ENCODE results near the gene OPRPN. TPM values are rescaled to one million over a fixed set of nuclear protein-coding genes. Genes with fewer than 3 reads are reported as not detected.

Gene OPRPN
- total RNA-seq, 1 donor from 2014 or later: not detected

DNA sequence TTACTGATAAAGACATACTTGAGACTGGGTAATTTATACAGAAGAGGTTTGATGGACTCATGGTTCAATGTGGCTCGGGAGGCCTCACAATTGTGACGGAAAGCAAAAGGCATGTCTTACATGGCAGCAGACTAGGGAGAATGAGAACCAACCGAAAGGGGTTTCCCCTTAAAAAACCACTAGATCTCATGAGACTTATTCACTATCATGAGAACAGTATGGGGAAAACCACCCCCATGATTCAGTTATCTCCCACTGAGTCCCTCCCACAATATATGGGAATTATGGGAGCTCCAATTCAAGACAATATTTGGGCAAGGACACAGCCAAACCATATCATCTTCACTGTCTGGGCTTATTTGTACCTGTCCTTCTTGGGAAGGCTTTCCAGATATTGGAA is 51.5 kb downstream of the OPRPN start:
- no peak overlapping the region for H3K4me3 Mint-ChIP-seq (ENCODE audit: unreplicated experiment)
- peaks cover 5% of the 10 kb centered on the region for H3K27me3 Mint-ChIP-seq (ENCODE audit: unreplicated experiment)
- H3K9me3 Mint-ChIP-seq (ENCODE audit: unreplicated experiment): peaks cover 17% of the 10 kb centered on the region

DNA sequence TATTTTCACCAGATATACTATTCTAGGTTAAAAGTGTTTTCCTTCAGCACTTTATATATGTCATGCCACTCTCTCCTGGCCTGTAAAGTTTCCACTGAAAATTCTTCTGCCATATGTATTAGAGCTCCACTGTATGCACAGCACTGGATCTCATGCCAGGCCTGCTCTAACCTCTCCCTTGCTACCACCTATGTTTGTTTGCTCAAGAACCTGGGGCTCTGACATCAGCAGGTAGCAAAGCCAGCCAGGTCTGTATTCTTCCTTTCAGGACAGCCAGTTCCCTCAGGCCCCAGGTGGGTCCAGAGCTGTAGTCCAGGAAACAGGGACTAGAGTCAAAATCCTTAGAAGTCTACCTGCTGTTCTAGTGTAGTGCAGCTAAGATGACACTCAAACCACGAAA is 55.2 kb downstream of the OPRPN start:
- no peaks in the 10 kb centered on the region for H3K4me1 Mint-ChIP-seq (ENCODE audit: unreplicated experiment)
- peaks cover 20% of the 10 kb centered on the region for H3K27me3 Mint-ChIP-seq (ENCODE audit: unreplicated experiment)
- H3K9me3 Mint-ChIP-seq (ENCODE audit: unreplicated experiment): peaks cover 17% of the 10 kb centered on the region
- no peak overlapping the region for H3K4me3 Mint-ChIP-seq (ENCODE audit: unreplicated experiment)
- TF ChIP-seq, protein P1, sequence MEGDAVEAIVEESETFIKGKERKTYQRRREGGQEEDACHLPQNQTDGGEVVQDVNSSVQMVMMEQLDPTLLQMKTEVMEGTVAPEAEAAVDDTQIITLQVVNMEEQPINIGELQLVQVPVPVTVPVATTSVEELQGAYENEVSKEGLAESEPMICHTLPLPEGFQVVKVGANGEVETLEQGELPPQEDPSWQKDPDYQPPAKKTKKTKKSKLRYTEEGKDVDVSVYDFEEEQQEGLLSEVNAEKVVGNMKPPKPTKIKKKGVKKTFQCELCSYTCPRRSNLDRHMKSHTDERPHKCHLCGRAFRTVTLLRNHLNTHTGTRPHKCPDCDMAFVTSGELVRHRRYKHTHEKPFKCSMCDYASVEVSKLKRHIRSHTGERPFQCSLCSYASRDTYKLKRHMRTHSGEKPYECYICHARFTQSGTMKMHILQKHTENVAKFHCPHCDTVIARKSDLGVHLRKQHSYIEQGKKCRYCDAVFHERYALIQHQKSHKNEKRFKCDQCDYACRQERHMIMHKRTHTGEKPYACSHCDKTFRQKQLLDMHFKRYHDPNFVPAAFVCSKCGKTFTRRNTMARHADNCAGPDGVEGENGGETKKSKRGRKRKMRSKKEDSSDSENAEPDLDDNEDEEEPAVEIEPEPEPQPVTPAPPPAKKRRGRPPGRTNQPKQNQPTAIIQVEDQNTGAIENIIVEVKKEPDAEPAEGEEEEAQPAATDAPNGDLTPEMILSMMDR (IDR thresholded peaks at IDR 0.05): no peak
- H3K36me3 Mint-ChIP-seq (ENCODE audit: unreplicated experiment): no peaks in the 10 kb centered on the region
- no peak for DNase-seq (ENCODE audit: extremely low spot score, unreplicated experiment)
- no peak overlapping the region for H3K27ac Mint-ChIP-seq (ENCODE audit: unreplicated experiment)

More for the DNA sequence above, 51.5 kb downstream of the OPRPN start:
- TF ChIP-seq, protein P1 (IDR thresholded peaks at IDR 0.05): no peak
- H3K4me1 Mint-ChIP-seq (ENCODE audit: unreplicated experiment): no peaks in the 10 kb centered on the region
- DNase-seq (ENCODE audit: extremely low spot score, unreplicated experiment): no peak
- H3K27ac Mint-ChIP-seq (ENCODE audit: unreplicated experiment): no peak overlapping the region
- no peaks in the 10 kb centered on the region for H3K36me3 Mint-ChIP-seq (ENCODE audit: unreplicated experiment)

Other genes with a start within 250 kb of the OPRPN start
- not detected in 2 replicates for gene PRR27, start 243.7 kb upstream of the OPRPN start, total RNA-seq
- not detected in 2 replicates for gene ODAM, start 202.2 kb upstream of the OPRPN start, total RNA-seq
- not detected in 2 replicates for gene FDCSP, start 171.8 kb upstream of the OPRPN start, total RNA-seq
- not detected in 2 replicates for gene CSN3, start 155.3 kb upstream of the OPRPN start, total RNA-seq
- gene CABS1, start 63.0 kb upstream of the OPRPN start, total RNA-seq: not detected in 2 replicates
- gene SMR3A, start 37.2 kb upstream of the OPRPN start, total RNA-seq: not detected in 2 replicates
- gene SMR3B, start 14.8 kb upstream of the OPRPN start, total RNA-seq: not detected in 2 replicates
- gene MUC7, start 74.3 kb downstream of the OPRPN start, total RNA-seq: not detected in 2 replicates
- not detected in 2 replicates for gene AMTN, start 120.6 kb downstream of the OPRPN start, total RNA-seq
- gene AMBN, start 194.3 kb downstream of the OPRPN start, total RNA-seq: not detected in 2 replicates
- not detected in 2 replicates for gene ENAM, start 230.8 kb downstream of the OPRPN start, total RNA-seq

Data from osteocyte (in vitro differentiated cells).